Mucosa of rectum (tissue), 2 donors: ENCODE data around the gene KDM5B.

Source experiments
- H3K27ac ChIP-seq, 2 donors: one replicate each; pipeline ENCODE4 v1.7.0; 2013; ENCODE audit warnings: inconsistent platforms in 2 of 2, low read depth in 2 of 2, low read length in 2 of 2
- H3K27me3 ChIP-seq, 2 donors: one replicate each; pipeline ENCODE4 v1.7.0; 2013; ENCODE audit warnings: low read length in 2 of 2; ENCODE audit not compliant: control insufficient read depth in 2 of 2, insufficient read depth in 2 of 2
- H3K36me3 ChIP-seq, 2 donors: one replicate each; pipeline ENCODE4 v1.7.0; 2013; ENCODE audit warnings: low read length in 2 of 2; ENCODE audit not compliant: control insufficient read depth in 2 of 2, insufficient read depth in 2 of 2
- H3K4me1 ChIP-seq, 2 donors: one replicate each; pipeline ENCODE4 v1.7.0; 2013; ENCODE audit warnings: low read length in 2 of 2, mild to moderate bottlenecking in 1 of 2; ENCODE audit not compliant: control insufficient read depth in 2 of 2, insufficient read depth in 2 of 2
- H3K4me3 ChIP-seq, 2 donors: one replicate each; pipeline ENCODE4 v1.7.0; 2013; ENCODE audit warnings: low read length in 2 of 2
- H3K9ac ChIP-seq, 2 donors: one replicate each; pipeline ENCODE4 v1.7.0; 2013; ENCODE audit warnings: low read length in 2 of 2, low read depth in 1 of 2, mild to moderate bottlenecking in 1 of 2
- H3K9me3 ChIP-seq, 2 donors: one replicate each; pipeline ENCODE4 v1.7.0; 2013; ENCODE audit warnings: low read length in 2 of 2; ENCODE audit not compliant: control insufficient read depth in 2 of 2
- donor health status: healthy.
- donor health status: Normal muscosa, but diverticular disease.

KDM5B gene

DNA sequence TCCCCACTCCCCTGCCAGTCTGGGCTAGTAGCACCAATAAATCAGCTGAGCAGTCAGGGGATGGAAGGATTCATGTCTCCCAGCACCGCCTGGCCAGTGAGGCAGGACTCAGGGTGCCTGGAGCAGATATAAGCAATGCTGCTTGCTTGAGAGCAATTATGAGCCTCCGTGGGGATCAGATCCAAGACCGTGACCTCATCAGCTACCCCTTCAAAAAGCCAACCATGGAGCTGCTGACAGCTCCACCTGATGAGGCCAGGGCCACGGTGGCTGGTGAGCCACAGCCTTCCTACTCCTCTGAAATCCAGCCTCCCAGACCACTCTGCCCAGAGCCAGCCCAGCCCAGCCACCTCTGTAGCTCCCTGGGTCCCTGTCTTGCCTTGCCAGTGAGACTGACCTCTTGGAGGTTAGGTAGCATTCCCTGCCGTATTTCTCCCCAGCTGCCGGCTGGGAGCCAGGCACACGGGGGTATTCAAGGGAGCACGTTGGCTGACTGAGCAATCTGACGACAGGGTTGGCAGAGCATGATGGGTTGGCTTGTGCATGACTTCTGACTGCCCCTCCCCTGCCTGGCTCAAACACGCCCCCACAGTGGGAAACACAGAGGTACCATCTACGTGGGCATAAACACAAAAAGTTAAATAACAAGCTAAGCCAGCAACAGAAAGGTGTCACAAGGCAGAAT lies 126.3 kb downstream of the KDM5B start:
- Histone ChIP-seq H3K9me3 (peaks cover 0 to 3% of the 10 kb centered on the region in 2 donors), H3K36me3 (no peaks in the 10 kb centered on the region), H3K27me3 (peaks cover 5 to 10% of the 10 kb centered on the region in 2 donors), H3K4me1 (no peaks in the 10 kb centered on the region), H3K4me3 (no peak overlapping the region), H3K27ac (no peak overlapping the region), H3K9ac (no peak overlapping the region)

DNA sequence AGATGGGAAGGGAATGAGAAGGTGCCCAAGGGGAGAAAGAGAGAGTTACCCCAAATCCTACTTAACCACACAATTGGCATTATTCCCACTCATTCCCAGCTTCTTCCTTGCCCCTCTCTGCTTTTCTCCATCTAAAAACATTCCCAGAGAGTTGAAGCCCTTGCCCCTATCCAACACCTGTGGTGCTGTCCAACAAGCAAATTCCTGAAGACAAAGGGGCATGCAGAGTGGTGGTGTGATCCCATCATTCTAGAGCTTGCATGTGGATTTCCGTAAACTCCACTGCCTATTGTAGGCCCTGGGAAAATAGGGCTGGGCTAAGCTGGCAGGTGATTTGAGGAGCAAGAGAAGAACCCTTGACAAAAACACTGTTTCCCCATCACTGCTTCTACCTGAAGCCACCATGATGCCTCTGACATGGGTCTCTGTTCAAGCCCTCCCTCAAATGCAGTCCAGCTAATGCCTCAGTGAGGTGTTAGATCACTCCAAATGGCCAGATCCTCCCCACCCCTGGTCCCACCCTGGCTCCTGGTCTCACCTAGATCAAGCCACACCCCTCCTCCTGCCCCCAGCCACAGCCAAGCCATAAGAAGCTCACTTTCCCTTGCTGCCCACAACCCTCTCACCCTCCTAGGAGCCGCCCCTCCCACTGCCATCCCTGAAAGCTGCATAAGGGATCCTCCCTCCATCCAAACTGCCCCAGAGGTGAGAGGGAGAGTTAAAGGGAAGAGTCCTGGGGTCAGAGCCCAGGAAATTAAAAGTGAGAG lies 127.5 kb downstream of the KDM5B start:
- H3K4me3 ChIP-seq = no peak overlapping the region
- H3K27me3 ChIP-seq = peaks cover 5 to 10% of the 10 kb centered on the region in 2 donors
- H3K9me3 ChIP-seq = peaks cover 0 to 3% of the 10 kb centered on the region in 2 donors
- H3K9ac ChIP-seq = no peak overlapping the region
- no peaks in the 10 kb centered on the region for H3K4me1 ChIP-seq
- H3K27ac ChIP-seq = no peak overlapping the region
- no peaks in the 10 kb centered on the region for H3K36me3 ChIP-seq

DNA sequence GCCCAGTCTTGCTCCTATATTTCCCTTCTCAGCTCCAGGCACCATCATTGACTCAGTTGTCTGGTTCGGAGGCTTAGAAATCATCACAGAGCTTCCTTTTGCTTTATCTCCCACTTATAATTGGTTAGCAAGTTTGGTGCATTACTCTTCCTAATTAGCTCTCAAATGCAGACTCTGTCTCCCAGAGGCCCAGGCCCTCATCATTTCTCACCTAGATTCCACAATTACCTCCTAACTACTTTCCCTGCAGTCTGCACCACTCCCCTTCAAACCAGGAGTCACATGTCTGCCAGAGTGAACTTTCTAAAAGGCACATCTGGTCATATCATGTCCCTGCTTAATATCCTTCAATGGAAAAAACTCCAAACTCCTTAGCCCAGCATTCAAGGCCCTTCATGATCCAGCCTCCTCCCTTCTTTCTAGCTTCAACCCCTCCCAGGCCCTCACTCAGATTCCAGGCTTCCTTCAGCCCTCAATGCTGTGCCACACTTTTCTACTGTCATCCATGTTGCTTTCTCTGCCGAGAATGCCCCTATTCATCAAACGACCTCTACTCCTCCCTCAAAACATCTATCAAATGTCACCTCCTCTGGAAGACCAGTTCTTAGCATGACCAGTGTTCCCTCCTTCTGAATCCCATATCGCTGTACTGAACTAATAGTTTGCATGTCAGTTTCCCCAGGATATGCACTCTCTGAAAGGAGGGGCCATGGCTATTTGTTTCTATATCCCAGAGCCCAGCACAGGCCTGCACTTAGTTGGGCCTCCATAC lies 128.6 kb downstream of the KDM5B start:
- H3K36me3 ChIP-seq = no peaks in the 10 kb centered on the region
- no peak overlapping the region for H3K4me3 ChIP-seq
- H3K27ac ChIP-seq = no peak overlapping the region
- peaks cover 2 to 10% of the 10 kb centered on the region in 2 donors for H3K27me3 ChIP-seq
- H3K9me3 ChIP-seq = peaks cover 0 to 3% of the 10 kb centered on the region in 2 donors
- H3K4me1 ChIP-seq = no peaks in the 10 kb centered on the region
- H3K9ac ChIP-seq = no peak overlapping the region

DNA sequence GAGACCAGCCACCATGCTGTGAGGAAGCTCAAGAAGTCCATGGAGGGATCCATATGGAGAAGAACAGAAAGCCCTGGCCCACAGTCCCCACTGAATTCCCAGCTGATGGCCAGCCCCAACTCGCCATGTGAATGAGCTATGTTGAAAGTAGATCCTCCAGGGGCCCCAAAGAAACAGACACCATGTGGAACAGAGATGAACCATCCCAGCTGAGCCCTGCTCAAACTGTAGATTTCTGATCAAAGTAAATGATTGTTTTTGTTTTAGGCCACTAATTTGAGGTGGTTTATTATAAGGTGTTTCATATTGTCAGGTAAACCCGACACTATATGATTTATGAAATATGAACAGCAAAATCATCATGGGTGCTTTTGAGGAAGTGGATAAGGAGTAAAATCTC lies 130.8 kb downstream of the KDM5B start:
- no peak overlapping the region for H3K27ac ChIP-seq
- H3K27me3 ChIP-seq = peaks cover 0 to 8% of the 10 kb centered on the region in 2 donors
- peaks cover 0 to 3% of the 10 kb centered on the region in 2 donors for H3K9me3 ChIP-seq

More for the DNA sequence above, 130.8 kb downstream of the KDM5B start:
- Histone ChIP-seq H3K36me3 (no peaks in the 10 kb centered on the region), H3K4me3 (no peak overlapping the region), H3K4me1 (no peaks in the 10 kb centered on the region), H3K9ac (no peak overlapping the region)
